Metanephros (tissue), 2 donors: Measurements from ENCODE around the gene EML6. TPM values are rescaled to one million over a fixed set of nuclear protein-coding genes. Genes with fewer than 3 reads are reported as not detected.

Experiments used
- small RNA-seq: library from RNA; depleted of rRNA; stranded (forward); fragments of <200 nt; gene quantifications from one replicate; pipeline ENCODE3, GENCODE V24; 2014; ENCODE audit warnings: low replicate concordance
- total RNA-seq: library from RNA; depleted of rRNA; stranded (reverse); fragments of >200 nt; gene quantifications from one replicate; pipeline ENCODE4 v1.2.3, GENCODE V29; 2014

Gene EML6
- 21.1 TPM for total RNA-seq

GRCh38 chr2:54723131-54723995 is at the start of gene EML6:
Gene EML6 (plus strand): TSS chr2:54723662. CDS start chr2:54725062, 1,400 bp downstream.

Small RNA genes lying within 50 kb of the gene (small RNA-seq; reads per million reads assigned to genes)
- not detected for gene RNU6-433P
- not detected for gene RNU7-81P
